NCI-H2196 (cell line): ENCODE measurements around the gene ENKUR.
"Not testable (repeated sequence)": the region's sequence is repeated elsewhere in the genome, so short reads cannot be mapped to it uniquely, and the experiment has no call there.

Source experiments
- DNase-seq: peaks from one replicate; lab custom pipeline; 2025; ENCODE audit not compliant: unreplicated experiment; lab: John Stamatoyannopoulos, UW

The ENKUR gene

DNA sequence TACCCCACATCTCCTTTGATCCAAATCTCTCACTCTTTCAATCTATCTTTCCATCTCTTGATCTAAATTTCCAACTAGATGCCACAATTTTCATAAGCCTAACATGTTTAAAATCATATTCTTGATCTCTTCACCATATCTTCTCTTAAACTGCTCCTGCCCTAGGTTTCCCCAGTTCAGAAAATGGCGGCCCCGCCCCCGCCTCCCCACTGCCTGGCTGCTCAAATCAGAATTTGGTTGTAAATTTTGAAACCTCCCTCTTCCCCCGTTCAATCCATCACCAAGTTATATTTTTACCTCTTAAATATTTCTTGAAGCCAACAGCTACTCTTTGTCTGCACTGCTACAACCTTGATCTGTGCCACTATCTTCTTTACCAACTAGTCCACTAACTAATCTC is 36.3 kb downstream of the ENKUR start:
- DNase-seq, result no peak

DNA sequence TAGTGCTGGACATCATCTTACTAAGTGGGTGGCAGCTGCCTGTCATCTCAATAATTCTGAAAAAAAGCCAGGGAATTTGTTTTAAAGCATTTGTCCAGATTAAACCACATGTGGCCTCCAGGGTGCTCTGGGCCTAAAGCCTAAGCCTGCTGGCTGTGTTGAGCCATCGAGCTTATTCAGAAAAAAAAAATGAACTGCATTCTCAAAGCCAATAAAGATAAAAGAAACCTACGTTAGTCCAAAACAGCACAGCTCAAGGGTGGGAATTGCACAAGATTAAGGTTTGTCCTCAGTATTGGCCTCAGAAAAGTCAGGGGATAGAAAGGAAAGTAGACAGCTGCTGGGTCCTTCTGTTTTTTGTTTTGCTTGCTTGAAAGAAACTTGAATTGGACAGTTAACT is 41.0 kb downstream of the ENKUR start:
- DNase-seq, result no peak

DNA sequence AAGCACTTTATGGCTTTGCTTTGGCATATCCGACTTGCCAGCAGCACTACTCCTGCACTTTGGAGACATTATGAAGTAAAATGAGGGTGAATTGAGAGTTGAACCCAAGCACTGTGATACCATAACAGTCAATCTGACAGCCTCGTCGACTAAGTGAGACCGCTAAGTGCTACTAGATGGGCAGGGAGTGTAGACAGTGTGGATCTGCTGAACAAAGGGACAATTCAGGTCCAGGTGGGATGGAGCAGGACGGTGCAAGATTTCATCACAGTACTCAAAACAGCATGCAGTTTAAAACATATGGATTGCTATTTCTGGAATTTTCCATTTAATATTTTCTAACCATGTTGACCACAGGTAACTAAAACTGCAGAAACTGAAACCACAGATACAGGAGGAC is 42.8 kb downstream of the ENKUR start:
- no peak for DNase-seq

DNA sequence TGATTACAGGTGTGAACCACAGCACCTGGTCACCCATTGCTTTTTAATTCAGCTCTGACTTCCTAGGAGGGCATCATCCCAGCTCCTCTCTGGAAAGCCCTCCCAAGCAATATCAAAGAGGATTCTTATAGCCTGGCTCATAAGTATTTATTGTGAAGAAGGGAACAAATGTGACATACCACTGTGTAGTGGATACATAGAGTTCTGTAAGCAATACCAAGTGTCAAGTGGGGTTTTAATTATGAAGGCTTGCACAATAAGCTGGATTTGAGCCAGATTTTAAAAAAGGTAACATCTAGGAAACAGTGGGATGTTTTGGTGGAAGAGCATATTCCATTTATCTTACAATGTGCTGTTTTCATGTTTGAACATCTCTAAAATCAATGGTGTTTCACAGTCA is 44.6 kb downstream of the ENKUR start:
- DNase-seq, result no peak

DNA sequence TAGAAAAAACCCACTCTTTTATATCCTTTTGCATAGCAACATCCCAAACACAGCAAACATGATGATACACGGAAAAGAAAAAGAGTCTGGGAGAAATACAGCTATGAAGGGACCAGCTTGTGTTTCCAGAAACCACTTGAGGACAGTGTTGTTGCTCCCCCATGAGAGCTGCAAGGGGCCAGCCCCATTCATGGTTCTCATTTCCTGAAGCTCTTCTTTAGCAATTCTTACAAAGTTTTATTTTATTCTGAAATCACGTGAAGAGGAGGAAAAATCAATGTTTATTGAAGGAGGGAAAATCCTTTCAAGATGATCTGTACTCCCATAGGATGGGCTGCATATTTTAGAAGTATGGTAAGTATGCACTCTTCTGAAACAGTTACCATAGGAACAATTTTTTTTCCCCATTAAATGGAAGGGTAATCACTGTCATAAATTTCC is 46.1 kb downstream of the ENKUR start:
- no peak for DNase-seq

DNA sequence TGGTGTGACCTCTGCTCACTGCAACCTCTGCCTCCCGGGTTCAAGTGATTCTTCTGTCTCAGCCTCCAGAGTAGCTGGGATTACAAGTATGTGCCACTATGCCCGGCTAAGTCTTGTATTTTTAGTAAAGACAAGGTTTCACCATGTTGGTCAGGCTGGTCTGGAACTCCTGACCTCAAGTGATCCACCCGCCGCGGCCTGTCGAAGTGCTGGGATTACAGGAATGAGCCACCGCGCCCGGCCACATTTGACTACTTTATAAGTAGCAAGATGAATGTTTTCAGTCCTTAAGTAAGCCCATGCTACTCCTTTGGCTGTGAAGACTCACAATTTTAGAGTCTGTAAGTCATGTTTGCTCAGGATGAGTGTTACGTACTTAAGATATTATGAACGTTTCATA is 47.0 kb downstream of the ENKUR start:
- DNase-seq, result not testable (repeated sequence)

DNA sequence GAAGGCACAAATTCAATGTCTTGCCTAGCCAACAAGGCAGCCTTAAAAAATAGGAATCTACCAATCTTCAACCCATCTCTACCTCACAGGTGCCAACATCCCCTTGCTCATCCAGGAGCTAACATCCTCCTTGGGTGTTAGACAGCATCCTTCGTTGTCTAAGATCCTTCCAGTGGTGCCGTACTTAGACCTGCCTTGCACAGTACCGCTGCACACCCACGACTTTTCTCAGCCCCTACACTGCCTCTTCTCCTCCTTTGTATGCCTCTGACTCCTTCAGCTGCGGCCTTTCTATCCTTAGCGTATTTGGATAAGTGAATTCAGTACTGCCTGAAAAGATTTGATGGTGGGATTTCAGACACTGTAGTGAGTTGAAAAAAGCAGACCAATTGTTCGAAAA is 47.6 kb downstream of the ENKUR start:
- DNase-seq, result no peak

DNA sequence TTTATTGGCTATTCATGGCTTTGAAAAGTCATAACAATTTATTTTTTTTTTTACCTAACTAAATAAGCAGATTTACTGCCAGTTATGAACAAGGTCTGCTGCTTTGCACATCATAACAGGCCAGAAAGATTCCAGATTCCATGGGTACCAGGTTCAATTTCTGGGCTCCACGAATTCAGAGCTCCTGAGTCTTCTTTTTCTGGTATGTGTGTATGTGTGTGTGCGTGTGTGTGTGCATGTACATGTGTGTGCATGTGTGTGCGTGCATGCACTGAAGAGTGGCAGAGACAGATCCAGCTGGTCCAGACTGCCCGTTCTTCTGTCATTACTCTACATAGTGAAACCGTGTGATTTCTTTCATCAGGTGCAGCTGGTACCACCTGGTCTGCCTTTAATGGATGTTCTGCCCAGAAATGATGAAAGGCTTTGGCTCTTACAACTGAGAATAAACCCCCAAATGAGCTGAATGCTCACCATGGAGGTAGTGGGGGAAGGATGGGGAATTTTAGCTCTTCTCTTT is 48.9 kb downstream of the ENKUR start:
- no peak for DNase-seq

DNA sequence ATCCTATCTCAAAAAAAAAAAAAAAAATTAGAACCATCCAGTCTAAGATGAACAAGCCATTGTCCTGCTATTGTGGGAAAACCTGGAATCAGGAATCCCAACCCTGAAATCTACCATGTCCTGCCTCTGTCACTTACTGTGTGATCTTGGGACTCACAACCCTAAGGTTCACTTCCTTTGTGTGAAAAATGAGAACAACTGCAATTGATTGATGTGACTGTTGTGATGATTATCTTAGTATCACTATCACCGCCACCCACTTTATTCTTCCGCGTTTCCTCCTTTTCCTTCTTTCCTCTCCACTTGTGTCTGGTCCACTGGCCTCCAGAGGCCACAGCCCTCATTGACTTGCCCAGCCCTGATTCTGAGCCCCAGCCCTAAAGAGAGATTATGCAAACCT is 50.9 kb downstream of the ENKUR start:
- no peak for DNase-seq

DNA sequence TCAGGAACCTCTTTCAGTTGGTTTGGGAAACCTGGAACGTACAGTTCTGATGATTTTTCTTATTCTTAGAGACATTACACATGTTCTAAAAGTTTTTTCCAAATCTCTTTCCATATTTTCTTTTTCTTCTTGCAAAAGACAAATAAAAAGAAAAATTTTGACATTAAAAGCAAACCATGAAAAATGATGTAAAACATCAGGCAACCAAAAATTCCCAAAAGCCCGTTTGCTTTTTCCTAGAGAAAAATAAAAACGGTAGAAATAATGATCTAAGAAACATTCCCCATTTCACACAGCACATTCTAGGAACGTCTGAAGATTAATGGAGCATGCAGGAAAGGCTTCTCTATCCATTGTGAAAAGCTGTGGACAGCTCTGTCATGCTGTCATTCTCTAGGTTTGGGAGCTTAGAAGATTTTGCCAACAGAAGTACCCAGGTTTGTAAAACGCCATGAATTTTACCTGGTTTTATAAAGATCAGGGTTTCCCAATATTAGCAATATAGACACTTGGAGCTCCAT is 52.4 kb downstream of the ENKUR start:
- no peak for DNase-seq

DNA sequence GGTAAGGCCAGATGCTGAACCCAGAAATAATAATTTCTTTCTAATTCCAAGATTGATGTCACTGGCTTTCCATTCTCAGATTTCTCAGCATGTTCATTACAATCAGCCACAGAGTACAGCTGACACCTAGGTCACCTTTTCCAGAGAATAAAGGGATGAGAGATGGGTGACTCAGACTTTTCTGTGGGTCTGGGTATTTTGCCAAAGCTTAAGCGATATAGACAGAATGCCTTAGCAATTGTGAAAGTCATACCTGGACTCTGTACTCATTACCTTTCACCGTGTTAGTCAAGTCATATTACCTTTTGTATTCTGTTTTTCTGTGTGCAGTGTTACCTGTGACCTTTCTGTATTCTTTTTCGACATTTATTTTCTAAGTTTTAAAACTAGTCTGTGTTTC is 53.0 kb downstream of the ENKUR start:
- no peak for DNase-seq

DNA sequence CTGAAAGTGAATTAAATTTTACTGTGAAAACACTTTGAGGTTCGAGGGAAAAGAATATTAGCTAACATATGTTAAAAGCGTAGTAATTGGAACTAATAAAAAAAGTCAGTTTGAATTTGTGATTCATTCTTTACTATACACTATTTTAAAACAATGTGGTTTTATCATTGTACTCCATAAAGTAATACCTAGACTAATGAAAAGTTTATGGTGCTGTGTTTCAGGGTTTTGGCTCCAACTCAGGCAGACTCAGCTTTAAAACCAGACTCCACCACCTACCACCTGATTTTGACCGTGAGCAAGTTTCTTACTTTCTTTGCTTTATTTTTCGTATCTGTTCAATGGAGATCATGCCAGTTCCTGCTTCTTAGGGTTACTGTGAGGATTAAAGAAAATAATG is 54.4 kb downstream of the ENKUR start:
- DNase-seq, result no peak

DNA sequence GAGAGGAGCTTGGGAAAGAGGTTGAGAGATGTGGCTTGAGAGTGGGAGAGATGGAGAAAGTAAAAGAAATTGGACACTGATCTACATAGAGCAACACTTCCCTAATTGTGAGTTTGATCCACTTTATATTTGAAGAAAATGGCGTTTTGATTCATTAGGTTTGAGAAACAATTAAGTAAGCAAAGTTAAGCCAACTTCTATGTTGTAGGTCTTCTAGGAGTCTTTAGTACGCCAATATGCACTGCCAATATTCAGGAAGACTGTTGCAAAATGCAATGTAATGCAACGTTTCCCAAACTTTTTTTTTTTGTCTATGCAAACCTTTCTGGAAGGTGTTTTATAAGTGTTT is 56.6 kb downstream of the ENKUR start:
- DNase-seq, result no peak

DNA sequence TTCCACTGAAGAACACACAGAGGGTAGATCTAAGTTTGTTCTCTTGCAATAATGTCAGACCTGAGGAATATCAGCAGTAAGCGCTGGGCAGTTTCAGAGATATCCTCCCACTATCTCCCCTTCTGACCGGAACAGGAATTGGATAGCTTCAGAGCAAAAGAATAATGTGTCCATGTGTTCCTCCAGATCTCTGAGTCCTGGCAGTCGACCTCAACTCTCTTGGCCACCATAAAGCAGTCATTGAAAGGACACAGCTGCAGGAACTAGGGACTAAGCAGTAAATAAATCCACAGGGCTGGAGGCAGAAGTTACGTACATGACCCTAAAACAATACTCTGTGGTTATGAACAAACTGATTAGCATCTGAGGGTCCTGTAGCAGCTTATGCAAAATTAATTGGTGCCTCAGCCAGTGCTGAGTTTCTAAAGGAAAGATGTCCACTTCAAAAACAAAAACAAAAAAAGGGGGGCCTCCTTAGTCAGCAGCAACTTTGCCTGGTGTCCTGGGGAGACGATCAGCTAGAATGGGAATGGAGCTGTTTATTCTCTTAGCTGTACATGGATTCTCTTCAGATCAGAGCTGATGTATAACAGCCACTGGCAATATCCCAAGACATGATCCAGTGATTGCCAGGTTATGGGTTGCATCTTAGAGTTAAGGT is 57.1 kb downstream of the ENKUR start:
- DNase-seq, result no peak

DNA sequence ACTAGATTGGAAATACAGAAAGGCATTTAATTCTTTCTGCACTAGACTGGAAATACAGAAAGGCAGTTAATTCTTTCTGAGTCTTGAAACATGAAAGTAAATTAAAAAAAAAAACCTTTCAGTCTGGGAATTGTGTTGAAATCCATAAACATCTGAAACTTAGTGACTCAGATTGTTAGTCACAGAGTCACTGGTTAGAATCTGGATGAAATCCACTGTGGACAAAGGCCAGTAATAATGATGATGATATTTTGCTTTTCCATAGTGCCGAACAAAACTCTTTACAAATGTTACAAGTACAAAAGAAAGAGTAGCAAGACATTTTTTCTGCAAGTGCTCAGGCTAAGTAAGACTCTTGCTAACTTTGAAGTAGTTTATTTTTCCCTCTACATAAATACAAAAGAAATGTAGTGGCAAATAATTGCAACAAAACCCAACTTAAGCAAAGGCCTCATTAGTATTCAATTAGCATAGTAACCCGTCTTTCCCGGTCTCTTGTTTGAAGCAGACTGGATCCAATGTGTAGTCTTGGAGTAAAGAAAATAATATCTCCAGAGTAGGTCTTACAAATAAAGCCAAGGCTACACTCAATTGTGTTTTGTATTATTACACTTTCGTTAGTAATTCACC is 57.8 kb downstream of the ENKUR start:
- no peak for DNase-seq

DNA sequence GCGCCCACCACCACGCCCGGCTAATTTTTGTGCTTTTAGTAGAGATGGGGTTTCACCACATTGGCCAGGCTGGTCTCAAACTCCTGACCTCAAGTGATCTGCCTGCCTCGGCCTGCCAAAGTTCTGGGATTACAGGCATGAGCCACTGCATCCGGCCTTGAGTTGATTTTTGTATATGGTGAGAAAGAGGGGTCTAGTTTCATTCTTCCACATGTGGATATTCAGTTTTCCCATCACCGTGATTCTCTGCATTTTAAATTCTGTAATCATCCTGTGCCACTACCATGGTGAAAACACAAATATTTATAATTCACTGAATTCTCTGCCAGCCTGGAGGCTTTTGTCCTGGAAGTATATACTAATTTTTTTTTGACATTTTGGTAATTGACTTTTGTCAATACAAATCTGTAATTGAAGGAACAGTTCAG is 58.3 kb downstream of the ENKUR start:
- DNase-seq, result not testable (repeated sequence)

DNA sequence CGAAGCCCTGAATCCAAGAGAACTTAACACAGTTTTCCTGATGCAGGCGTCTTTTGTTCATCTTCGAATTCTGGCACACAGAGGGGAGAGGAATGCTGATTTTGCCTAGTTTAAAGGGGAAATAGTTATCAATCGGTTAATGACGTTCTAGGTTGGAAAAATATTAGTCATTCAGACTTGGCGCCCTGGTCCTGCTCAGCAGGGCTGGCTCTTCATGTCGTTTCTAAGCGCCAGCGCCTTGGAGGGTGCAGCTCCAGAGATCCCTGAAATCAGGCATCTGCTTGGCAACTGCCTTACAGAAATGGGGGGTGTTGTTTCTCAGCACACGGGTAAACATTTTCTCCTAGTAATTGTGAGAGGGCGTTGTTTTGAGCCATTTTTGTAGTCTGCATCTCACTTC is 62.3 kb downstream of the ENKUR start:
- no peak for DNase-seq

DNA sequence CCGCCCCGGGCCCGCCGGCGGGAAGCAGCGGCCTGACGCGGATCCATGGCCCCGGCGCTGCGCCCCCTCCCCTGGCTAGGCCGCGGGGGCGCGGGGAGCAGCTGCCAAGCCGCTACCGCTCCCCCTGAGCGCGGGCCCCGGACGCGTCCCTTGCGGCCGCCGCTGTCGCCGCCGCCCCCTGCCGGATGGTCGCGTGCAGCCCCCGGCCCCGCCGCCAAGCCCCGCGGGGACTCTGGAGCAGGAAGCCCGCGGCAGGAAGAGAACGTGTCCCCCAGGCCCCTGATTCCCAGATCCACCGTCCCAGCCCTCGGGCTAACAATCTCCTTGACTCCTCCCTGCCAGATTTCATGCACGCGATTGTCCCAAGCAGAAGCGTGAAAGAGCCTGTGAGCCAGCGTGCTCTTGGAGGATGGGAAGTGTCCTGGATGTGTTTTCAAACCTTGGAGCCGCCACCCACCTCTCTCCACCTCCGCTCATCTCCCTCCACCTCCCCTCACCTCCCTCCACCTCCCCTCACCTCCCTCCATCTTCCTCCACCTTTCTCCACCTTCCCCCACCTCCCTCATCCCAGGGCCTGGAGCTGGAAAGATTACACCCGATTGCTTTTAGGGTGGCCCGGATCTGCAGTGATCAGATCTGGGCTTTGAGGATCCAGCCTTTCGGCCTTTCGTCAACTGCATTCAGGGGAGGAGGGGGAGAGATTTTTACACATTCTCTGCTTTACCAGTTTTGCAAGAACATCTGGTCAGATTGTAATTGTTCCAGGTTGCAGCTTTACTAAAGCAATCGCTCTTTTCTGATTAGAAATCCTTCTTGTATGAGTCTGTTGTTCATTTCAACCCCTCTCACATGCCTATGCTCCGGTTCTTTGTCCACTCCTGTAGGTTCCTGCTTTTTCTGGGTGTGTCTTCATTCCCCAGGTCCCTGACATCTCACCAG is 63.0 kb downstream of the ENKUR start:
- DNase-seq, result peak; percentile 19

DNA sequence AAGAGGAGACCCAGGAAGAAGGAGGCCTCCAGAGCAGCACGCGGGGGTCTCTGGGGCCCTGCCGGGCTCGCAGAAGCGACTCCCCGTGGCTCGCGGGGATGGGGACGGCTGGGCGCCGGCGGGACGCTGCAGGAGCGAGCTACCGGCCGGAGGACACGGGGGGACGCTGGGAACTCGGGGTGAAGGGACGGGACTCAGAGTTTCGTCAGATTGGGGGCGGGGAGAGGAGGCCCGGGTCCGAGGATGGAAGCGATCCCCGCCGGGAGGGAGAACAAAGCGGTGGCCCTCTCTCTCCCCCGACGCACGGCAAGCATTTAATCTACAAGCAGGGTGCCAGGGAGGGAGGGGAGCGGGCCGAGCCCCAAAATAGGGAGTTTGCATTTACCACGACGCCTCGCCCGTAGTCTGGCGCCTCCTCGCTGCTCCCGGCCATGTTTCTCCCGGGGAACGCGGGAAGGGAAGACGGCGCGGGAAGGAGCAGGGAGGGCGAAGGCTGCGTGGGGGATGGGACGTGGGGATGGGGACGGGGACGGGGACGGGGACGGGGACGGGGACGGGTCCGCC is 63.7 kb downstream of the ENKUR start, which contains the start of gene PRTFDC1:
PRTFDC1 (minus strand) TSS at position 464 of the 564 bp plus-strand sequence; CDS start at position 433, 31 bp downstream.
- DNase-seq, result peak; percentile 10

DNA sequence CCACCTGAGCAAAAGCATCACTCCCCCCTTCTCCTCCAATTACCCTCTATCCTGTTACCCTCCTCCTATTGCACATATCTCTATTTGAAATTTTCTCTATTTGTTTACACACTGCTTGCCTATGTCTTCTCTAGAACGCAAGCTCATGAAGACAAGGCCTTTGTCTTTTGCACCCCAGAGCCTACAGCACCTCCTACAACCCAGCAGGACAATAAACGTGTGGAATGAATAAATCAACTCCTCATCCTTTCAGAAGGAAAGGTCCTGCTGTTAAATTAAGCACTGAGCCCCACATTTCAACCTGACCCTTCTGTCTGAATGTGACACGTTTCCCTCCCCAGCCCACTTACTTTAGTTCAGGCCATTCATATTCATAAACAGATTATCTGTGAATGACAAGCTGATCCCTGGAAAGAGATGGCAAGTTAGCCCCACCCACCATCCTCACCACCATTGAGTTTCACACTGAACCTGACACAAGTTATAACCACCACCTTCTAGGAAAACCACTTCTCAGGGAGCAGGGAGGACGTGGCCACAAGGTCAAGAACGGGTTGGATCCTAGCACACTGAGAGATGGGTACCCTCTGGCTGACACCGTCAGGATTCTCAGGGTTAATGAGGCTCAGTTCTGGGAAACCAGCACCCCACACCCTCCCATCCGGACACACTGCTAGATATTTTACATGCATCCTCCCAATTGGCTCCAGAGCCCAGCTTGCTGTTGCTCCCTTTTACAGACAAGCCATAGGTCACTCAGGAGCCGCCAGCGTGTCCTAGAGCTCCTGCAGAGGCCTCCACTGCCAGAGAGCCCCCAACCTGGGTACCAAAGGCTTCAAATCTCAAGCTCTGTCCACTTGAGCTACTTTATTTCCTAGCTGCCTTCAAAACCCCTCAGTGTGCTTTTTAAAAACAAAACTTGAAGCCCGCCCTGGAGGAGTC is 64.5 kb downstream of the ENKUR start:
- DNase-seq, result no peak
